ENCODE measurements around the gene LAMA5. TPM values are rescaled to one million over a fixed set of nuclear protein-coding genes. Genes with fewer than 3 reads are reported as not detected.

LAMA5 gene
- total RNA-seq, 1 experiment from 2014 or later, result 321 TPM

DNA sequence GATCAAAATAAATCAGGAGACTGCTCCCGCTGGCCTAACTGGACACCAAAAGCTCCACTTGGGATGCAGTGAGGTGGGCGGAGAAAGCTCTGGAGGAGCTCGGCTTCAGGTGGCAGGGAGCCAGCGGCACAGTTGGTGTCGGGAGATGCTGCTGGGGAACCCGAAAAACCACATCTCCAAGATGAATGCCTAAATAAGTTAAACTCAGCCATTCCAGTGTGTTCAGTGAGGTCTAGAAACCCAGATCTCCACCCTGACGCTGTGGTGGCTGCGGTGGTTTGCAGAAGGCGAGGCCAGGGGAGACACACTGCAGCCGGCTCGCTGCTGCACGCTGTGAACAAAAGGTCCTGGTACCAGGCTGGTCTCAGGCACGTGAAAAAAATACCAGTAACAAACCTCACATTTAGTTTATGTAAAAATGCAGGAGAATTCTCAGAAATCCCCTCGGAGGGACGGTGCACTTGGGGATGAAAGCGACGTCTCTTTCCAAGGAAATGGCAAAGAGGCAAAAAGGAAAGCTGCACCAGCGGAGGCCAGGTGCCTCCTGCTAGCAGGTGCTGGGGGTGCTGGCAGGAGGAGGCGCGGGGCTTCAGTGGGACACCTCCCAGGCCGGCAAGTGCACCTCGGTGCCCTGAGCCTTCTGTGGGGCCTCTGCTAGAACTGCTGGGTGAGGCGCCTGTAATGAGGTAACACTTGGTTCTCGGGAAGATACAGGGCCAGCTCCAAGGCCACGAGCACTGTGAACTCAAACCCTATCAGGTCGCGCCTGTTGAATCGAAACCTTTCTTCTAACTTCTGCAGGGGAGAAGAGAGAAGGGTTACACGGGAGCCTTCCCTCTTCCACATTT lies 23.4 kb upstream of the LAMA5 start:
- H3K36me3 ChIP-seq (ENCODE audit: control insufficient read depth in 1 of 2, insufficient read depth in 2 of 2, low read length in 2 of 2), result peaks cover 8 to 22% of the 10 kb centered on the region in 2 experiments
- POLR2A ChIA-PET, result no interaction called here

More for the DNA sequence above, 23.4 kb upstream of the LAMA5 start:
- BruUV-seq (replicated peaks), result no TSS peak
- ATAC-seq (no peak), DNase-seq (ENCODE audit: low read depth, low spot score) (no peak)
- no peak overlapping the region for H3K9ac ChIP-seq (ENCODE audit: low read length)
- H3K79me2 ChIP-seq (ENCODE audit: insufficient read depth, low read length), result peaks cover 41% of the 10 kb centered on the region
- H3K27me3 ChIP-seq (ENCODE audit: insufficient read depth, low read length), result no peaks in the 10 kb centered on the region
- no peak overlapping the region for H3K27ac ChIP-seq (ENCODE audit: low read depth, low read length)
- H3K4me2 ChIP-seq (ENCODE audit: low read length), result no peak overlapping the region
- ChIA-PET RAD21 (ENCODE audit: low non-redundant PET in 1 of 2, low total read pairs in 2 of 2, uncharacterized antibody in 2 of 2, unreplicated experiment in 2 of 2) (no interaction called here), CTCF (no interaction called here)
- H3K4me3 ChIP-seq (replicated peaks in 1 of 2; ENCODE audit: low read depth in 1 of 2, low read length in 2 of 2), result no peak overlapping the region
- H3K9me2 ChIP-seq (ENCODE audit: insufficient read depth), result no peaks in the 10 kb centered on the region
- H3K9me3 ChIP-seq (ENCODE audit: control insufficient read depth in 1 of 2, insufficient read depth in 1 of 2, low read depth in 1 of 2, low read length in 2 of 2), result no peaks in the 10 kb centered on the region
- peaks cover 5 to 21% of the 10 kb centered on the region in 2 experiments; a peak in 3 of 4 replicates for H3K4me1 ChIP-seq (ENCODE audit: control insufficient read depth in 1 of 2, insufficient read depth in 2 of 2, low read length in 2 of 2)
- TF ChIP-seq CBX3 (IDR thresholded peaks at IDR 0.05; ENCODE audit: low read depth), result no peak
- TF ChIP-seq ATF3 (IDR thresholded peaks at IDR 0.05), result no peak
- TF ChIP-seq POLR2AphosphoS5 (IDR thresholded peaks at IDR 0.05; ENCODE audit: low read depth, low read length), result no peak
- no peak for TF ChIP-seq JUND (IDR thresholded peaks at IDR 0.05)
- TF ChIP-seq MAX (IDR thresholded peaks at IDR 0.05), result no peak
- TF ChIP-seq ZBTB33 (IDR thresholded peaks at IDR 0.05; ENCODE audit: extremely low read depth, insufficient replicate concordance, low read length), result no peak
- TF ChIP-seq EGR1 (IDR thresholded peaks at IDR 0.05; ENCODE audit: low read depth), result no peak
- no peak for TF ChIP-seq CEBPB (IDR thresholded peaks at IDR 0.05; ENCODE audit: low read depth)
- H2AFZ ChIP-seq (ENCODE audit: low read depth, low read length, poor library complexity, severe bottlenecking), result no peak overlapping the region
- intact Hi-C loops (cut with micrococcal nuclease), result no loop called here
- peaks cover 9% of the 10 kb centered on the region; the same call in 1 of the 2 replicates for H4K20me1 ChIP-seq (ENCODE audit: insufficient read depth)
